Right ventricle myocardium superior (tissue), 1 donor: ENCODE results near the gene DPP10. TPM values are rescaled to one million over a fixed set of nuclear protein-coding genes. Genes with fewer than 3 reads are reported as not detected.

Experiments used
- ATAC-seq: fragments of 200-7000 bp; cut with Tn5 transposase; one replicate; pipeline ENCODE4 v1.9.1; 2020; ENCODE audit warnings: mild to moderate bottlenecking; ENCODE audit not compliant: poor library complexity
- DNase-seq: peaks from one replicate; pipeline ENCODE4 v3.0.0-alpha.2; 2020
- intact Hi-C: fragments of 100-400 bp; cut with DNase I; formaldehyde crosslinking; loops from one replicate; pipeline ENCODE4 v1.11.2; 2022
- total RNA-seq: library from RNA; stranded (reverse); fragmentation: NEBNext Ultra II Directional; extraction: Animal tissue kit (Norgen Biotek cat#: 25700); gene quantifications from one replicate; pipeline ENCODE4 v1.2.1, GENCODE V29; 2021
- donor health status: DM: no; HTN: yes; CAD: no; lungs with severe emphysema.

The DPP10 gene
- total RNA-seq, 1 donor from 2014 or later, result 0.32 TPM

GRCh38 chr2:115782286-115782685, 1339.8 kb downstream of the DPP10 start:
- no peak for DNase-seq
- intact Hi-C loops, result no loop called here

DNA sequence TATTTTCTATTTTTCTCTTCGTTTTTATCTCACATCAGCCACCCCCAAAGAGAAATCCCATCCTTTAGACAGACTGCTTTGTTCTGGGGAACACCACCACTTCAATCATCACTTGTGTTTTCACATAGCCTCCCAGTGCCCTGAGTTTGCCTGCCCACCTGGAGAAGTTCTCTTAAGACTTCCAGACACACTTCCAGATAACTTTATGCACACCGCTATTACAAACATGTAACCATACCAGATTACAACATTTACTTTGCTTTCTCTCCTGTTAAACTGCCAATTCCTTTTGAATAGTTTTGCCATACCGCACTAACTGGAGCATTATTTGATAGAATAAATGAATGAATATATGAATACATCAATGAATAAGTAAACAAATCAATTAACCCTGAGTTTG, 1353.6 kb downstream of the DPP10 start:
- intact Hi-C loops, result no loop called here
- no peak for ATAC-seq
- no peak for DNase-seq

More at GRCh38 chr2:115782286-115782685, 1339.8 kb downstream of the DPP10 start:
- ATAC-seq, result no peak

- ATAC-seq, result no peak
- no peak for DNase-seq
- intact Hi-C loops, result no loop called here
These were observed 1364.8 kb downstream of the DPP10 start for GRCh38 chr2:115807276-115807675.

- intact Hi-C loops, result no loop called here
- ATAC-seq (no peak), DNase-seq (no peak)
These were observed 1383.5 kb downstream of the DPP10 start for GRCh38 chr2:115825912-115826311.

- intact Hi-C loops, result no loop called here
- DNase-seq, result no peak
- ATAC-seq, result no peak
These were observed 1390.8 kb downstream of the DPP10 start for GRCh38 chr2:115833196-115833595.

DNA sequence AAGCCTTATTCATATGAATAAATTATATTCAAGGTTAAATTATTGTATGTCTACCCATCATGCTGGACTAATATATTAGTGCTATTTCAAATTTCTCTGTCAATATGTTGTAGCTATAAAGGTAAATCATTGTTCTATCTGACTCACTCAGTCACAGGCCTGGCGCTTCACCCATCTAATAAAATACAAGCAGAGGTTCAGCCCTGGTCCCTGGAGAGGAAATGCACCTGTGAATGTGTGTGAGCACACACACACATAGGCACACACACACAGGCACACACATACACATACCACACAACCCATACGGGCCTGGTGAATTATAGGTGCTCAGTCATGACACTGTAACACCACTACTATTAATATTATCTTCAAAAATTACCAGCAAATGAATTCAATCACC, 1396.1 kb downstream of the DPP10 start:
- DNase-seq (no peak), ATAC-seq (no peak)
- intact Hi-C loops, result no loop called here

- ATAC-seq, result no peak
- no peak for DNase-seq
- intact Hi-C loops, result no loop called here
These were observed 1399.9 kb downstream of the DPP10 start for GRCh38 chr2:115842306-115842705.

GRCh38 chr2:115848192-115848591, 1405.8 kb downstream of the DPP10 start:
- no peak for DNase-seq
- intact Hi-C loops, result no loop called here
- ATAC-seq, result no peak

- ATAC-seq (no peak), DNase-seq (no peak)
- intact Hi-C loops, result no loop called here
These were observed 1424.6 kb downstream of the DPP10 start for GRCh38 chr2:115867024-115867423.

DNA sequence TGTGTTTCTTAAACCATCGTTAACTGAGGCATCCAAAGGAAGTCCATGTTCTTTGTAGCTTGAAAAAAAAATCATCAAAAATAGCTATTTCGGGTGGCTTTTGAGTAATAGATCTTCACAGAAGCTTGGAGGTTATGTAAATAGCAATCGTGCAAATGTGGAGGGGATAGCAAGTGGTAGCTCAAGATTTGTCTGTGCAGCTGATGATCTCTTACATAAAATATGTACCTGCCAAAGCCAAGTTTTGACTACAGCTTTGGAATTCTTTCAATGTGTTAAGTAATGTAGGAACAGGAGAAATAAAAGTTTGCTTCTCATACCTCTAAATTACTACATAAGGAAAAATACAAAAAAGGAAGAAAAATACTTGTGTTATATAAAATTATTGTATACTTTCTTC, 1432.0 kb downstream of the DPP10 start:
- DNase-seq (no peak), ATAC-seq (no peak)
- intact Hi-C loops, result no loop called here

DNA sequence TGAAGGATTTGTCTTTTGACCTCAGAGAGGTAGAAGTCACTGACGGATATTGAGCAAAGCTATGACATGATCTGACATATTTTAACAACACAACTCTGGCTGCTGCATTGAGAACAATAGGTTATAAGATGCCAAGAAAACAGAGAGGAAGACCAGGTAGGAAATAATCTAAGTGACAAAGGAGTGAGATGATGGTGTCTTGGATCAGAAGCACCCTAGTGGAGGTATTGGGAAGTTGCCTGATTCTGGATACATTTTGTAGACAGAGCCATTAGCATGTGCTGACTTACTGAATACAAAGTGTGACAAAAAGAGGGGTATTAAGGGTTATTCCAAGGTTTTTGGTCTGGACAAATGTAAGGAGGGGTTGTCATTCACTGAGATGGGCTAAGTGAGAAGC, 1438.1 kb downstream of the DPP10 start:
- DNase-seq (no peak), ATAC-seq (no peak)
- intact Hi-C loops, result no loop called here

GRCh38 chr2:115887209-115887776, 1444.9 kb downstream of the DPP10 start:
- intact Hi-C loops, result no loop called here
- ATAC-seq (no peak), DNase-seq (no peak)
